A549 (cell line): Measurements from ENCODE around the gene VCL.

ENCODE experiments used
- ELK1 ChIP-seq: fragments of 150-350 bp; IDR thresholded peaks from 2 replicates; pipeline ENCODE4 v1.6.1; 2014; ENCODE audit warnings: low read depth, mild to moderate bottlenecking, low read length
- FOSL2 ChIP-seq, 2 experiments: fragments of 450-650 bp in 1 of 2; fragments of >200 bp in 1 of 2; sonication (Bioruptor Twin) in 1 of 2; formaldehyde crosslinking; IDR thresholded peaks; 2 replicates each; pipeline versions ENCODE4 v1.5.0 to v1.6.1; 2016 to 2020; ENCODE audit warnings: mild to moderate bottlenecking in 1 of 2, moderate library complexity in 1 of 2
- MAFK ChIP-seq: fragments of 450-650 bp; IDR thresholded peaks from 2 replicates; pipeline ENCODE4 v1.6.1; 2014; ENCODE audit not compliant: partially characterized antibody
- MAX ChIP-seq: IDR thresholded peaks from 2 replicates; pipeline ENCODE4 v1.6.1; 2012
- MYC ChIP-seq: IDR thresholded peaks from 2 replicates; pipeline ENCODE4 v1.6.1; 2012; ENCODE audit warnings: mild to moderate bottlenecking, inconsistent platforms, low read length, improper control_type of control experiment, borderline replicate concordance
- NPAS2 ChIP-seq: fragments of 250-450 bp; sonication (Bioruptor Pico); IDR thresholded peaks from 2 replicates; pipeline ENCODE4 v1.8.0; 2022; ENCODE audit warnings: mild to moderate bottlenecking, moderate library complexity, borderline replicate concordance
- POLR2A ChIP-seq: IDR thresholded peaks from 2 replicates; pipeline ENCODE4 v1.6.1; 2012; ENCODE audit warnings: mild to moderate bottlenecking, low read length
- RAD21 ChIP-seq, 2 experiments: fragments of >200 bp in 1 of 2; sonication (Bioruptor Twin) in 1 of 2; formaldehyde crosslinking in 1 of 2; IDR thresholded peaks in 1 of 2; conservative IDR thresholded peaks in 1 of 2; 2 replicates in 1 of 2; 3 replicates in 1 of 2; pipeline ENCODE4 v1.6.1; 2012 to 2018; ENCODE audit warnings: inconsistent platforms in 1 of 2
- SMC3 ChIP-seq: fragments of >200 bp; sonication (Bioruptor Twin); formaldehyde crosslinking; IDR thresholded peaks from 3 replicates; pipeline ENCODE4 v1.6.1; 2018; ENCODE audit warnings: inconsistent platforms
- SREBF2 ChIP-seq: fragments of 450-650 bp; IDR thresholded peaks from 2 replicates; pipeline ENCODE4 v1.6.1; 2014; ENCODE audit warnings: mild to moderate bottlenecking, moderate library complexity
- ZC3H11A ChIP-seq: fragments of 450-650 bp; IDR thresholded peaks from 2 replicates; pipeline ENCODE4 v1.6.1; 2014; ENCODE audit warnings: antibody characterized with exemption, mild to moderate bottlenecking
- TF ChIP-seq, protein P1 (sequence below): fragments of >200 bp; sonication (Bioruptor Twin); formaldehyde crosslinking; IDR thresholded peaks from 3 replicates; pipeline ENCODE4 v1.5.1; 2016
- TF ChIP-seq, protein P2 (sequence below): IDR thresholded peaks from 2 replicates; pipeline ENCODE4 v1.6.1; 2012
- TF ChIP-seq, protein P3 (sequence below): fragments of >200 bp; sonication (Bioruptor Twin); formaldehyde crosslinking; IDR thresholded peaks from 3 replicates; pipeline ENCODE4 v1.6.1; 2016

DNA sequence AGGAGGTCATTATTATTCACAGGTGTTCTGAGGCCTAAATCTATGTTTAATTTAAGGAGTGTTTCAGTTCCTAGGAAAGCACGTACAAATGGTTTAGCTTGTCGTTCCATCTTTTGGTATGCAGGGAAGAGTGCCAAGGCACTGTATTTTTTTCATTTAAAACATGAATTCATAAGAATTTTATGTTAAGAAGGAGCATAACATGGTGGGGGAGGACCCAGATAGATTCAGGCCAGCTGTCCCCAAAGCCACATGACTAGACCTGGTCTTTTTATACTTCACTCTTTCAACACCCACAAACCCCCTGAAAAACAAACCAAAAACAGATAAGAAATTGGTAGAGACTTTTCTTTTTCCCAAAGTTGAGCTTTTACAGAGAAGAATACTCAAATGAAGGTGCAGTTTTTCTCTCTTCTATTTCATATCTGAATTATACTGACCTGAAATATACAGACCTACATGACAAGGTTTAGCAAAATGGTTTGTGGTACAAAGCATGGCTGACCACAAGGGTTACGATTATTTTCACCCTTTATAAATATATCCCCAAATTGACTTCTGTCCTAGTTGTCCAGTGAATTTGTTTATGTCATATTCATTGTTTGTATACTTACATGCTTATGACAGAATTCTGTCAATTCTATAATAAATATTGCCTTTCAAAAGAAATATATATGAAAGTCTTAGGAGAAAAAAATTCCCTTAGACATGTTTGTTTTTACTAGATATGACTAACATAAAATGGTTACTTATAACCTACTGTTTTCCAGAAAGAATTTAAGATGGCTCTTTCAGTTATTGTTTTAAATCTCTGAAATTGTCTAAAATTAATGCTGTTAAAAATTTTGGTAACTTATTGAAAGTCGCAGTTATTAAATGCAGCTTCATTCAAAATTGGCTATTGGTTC lies 81.4 kb downstream of the VCL start:
- no peak for TF ChIP-seq MAFK
- no peak for TF ChIP-seq POLR2A
- TF ChIP-seq, protein P1, sequence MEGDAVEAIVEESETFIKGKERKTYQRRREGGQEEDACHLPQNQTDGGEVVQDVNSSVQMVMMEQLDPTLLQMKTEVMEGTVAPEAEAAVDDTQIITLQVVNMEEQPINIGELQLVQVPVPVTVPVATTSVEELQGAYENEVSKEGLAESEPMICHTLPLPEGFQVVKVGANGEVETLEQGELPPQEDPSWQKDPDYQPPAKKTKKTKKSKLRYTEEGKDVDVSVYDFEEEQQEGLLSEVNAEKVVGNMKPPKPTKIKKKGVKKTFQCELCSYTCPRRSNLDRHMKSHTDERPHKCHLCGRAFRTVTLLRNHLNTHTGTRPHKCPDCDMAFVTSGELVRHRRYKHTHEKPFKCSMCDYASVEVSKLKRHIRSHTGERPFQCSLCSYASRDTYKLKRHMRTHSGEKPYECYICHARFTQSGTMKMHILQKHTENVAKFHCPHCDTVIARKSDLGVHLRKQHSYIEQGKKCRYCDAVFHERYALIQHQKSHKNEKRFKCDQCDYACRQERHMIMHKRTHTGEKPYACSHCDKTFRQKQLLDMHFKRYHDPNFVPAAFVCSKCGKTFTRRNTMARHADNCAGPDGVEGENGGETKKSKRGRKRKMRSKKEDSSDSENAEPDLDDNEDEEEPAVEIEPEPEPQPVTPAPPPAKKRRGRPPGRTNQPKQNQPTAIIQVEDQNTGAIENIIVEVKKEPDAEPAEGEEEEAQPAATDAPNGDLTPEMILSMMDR: no peak
- no peak for TF ChIP-seq ZC3H11A
- no peak for TF ChIP-seq SMC3
- no peak for TF ChIP-seq ELK1
- TF ChIP-seq FOSL2 (IDR thresholded peaks at IDR 0.05): 0 out of 2 replicates have a peak, but pooled peaks have one; percentile 25
- TF ChIP-seq FOSL2 (CRISPR knock-in tag; IDR thresholded peaks at IDR 0.05): no peak
- no peak for TF ChIP-seq MYC
- TF ChIP-seq, protein P2, sequence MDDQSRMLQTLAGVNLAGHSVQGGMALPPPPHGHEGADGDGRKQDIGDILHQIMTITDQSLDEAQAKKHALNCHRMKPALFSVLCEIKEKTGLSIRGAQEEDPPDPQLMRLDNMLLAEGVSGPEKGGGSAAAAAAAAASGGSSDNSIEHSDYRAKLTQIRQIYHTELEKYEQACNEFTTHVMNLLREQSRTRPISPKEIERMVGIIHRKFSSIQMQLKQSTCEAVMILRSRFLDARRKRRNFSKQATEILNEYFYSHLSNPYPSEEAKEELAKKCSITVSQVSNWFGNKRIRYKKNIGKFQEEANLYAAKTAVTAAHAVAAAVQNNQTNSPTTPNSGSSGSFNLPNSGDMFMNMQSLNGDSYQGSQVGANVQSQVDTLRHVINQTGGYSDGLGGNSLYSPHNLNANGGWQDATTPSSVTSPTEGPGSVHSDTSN: no peak
- TF ChIP-seq SREBF2: no peak
- TF ChIP-seq, protein P3, sequence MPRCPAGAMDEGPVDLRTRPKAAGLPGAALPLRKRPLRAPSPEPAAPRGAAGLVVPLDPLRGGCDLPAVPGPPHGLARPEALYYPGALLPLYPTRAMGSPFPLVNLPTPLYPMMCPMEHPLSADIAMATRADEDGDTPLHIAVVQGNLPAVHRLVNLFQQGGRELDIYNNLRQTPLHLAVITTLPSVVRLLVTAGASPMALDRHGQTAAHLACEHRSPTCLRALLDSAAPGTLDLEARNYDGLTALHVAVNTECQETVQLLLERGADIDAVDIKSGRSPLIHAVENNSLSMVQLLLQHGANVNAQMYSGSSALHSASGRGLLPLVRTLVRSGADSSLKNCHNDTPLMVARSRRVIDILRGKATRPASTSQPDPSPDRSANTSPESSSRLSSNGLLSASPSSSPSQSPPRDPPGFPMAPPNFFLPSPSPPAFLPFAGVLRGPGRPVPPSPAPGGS: no peak
- no peak for TF ChIP-seq NPAS2
- no peak for TF ChIP-seq RAD21 (conservative IDR thresholded peaks at IDR 0.05 in 1 of 2, IDR thresholded peaks at IDR 0.05 in 1 of 2)
- TF ChIP-seq MAX: no peak
